Osteocyte (in vitro differentiated cells): ENCODE data around the gene ABCA3. TPM values are rescaled to one million over a fixed set of nuclear protein-coding genes. Genes with fewer than 3 reads are reported as not detected.

ENCODE experiments used
- DNase-seq: peaks from one replicate; pipeline ENCODE4 v3.0.0; 2021; ENCODE audit warnings: mixed read lengths; ENCODE audit not compliant: unreplicated experiment; ENCODE audit errors: extremely low spot score
- H3K27ac Mint-ChIP-seq: one replicate; pipeline ENCODE4 v1.8.0; 2021; ENCODE audit warnings: mild to moderate bottlenecking, mixed read lengths; ENCODE audit not compliant: unreplicated experiment
- H3K27me3 Mint-ChIP-seq: one replicate; pipeline ENCODE4 v1.8.0; 2021; ENCODE audit warnings: mixed read lengths; ENCODE audit not compliant: unreplicated experiment
- H3K36me3 Mint-ChIP-seq: one replicate; pipeline ENCODE4 v1.8.0; 2021; ENCODE audit warnings: mixed read lengths; ENCODE audit not compliant: unreplicated experiment
- H3K4me1 Mint-ChIP-seq: one replicate; pipeline ENCODE4 v1.8.0; 2021; ENCODE audit warnings: mixed read lengths; ENCODE audit not compliant: unreplicated experiment
- H3K4me3 Mint-ChIP-seq: one replicate; pipeline ENCODE4 v1.8.0; 2021; ENCODE audit warnings: mild to moderate bottlenecking, moderate library complexity, mixed read lengths; ENCODE audit not compliant: unreplicated experiment
- H3K9me3 Mint-ChIP-seq: one replicate; pipeline ENCODE4 v1.8.0; 2021; ENCODE audit warnings: mixed read lengths; ENCODE audit not compliant: unreplicated experiment
- total RNA-seq: library from RNA; stranded (reverse); gene quantifications from 2 replicates; pipeline ENCODE4 v1.2.1, GENCODE V29; 2021
- TF ChIP-seq, protein P1 (sequence below): fragments of 200-600 bp; sonication (generic); IDR thresholded peaks from 2 replicates; pipeline ENCODE4 v1.5.0; 2021; ENCODE audit warnings: antibody characterized with exemption, mild to moderate bottlenecking, moderate library complexity

ABCA3 gene
- total RNA-seq, 1 donor from 2014 or later: 20.4 TPM

DNA sequence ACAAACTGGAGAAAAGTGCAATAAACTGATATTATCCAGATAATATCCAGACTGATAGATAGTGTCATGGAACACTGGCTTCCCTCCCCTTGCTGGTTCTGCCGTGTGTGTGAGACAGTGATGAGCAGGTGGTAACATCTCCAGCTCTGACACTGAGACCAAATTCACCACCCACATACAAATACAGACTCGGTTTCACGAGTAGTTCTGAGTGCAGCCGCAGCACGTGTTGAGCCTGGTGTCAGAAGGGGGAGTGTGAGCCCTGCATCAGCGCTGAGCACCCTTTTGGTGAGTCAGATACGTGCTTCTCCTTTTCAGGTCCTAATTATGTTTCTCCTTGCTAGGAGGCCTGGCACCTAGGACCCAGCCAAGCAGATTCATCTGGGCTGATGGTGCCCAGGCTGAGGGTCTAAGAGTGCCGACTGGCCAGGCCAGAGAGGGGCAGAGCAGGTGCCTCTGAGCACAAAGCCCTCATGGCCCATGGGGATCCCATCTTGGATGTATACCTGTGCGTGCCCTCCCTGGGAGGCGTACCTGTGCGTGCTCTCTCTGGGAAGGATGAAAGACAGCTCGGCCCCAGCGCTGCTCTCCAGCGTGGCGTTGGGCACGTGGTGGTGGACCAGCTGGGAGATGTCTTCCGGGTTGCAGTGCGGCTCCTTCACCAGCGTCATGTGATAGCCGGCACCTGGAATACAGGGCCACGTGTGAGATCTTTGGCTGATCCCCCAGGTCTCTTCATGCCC, 45.3 kb downstream of the ABCA3 start:
- Mint-ChIP-seq H3K27me3 (no peaks in the 10 kb centered on the region), H3K4me1 (no peaks in the 10 kb centered on the region), H3K27ac (no peak overlapping the region), H3K9me3 (no peaks in the 10 kb centered on the region), H3K36me3 (no peaks in the 10 kb centered on the region), H3K4me3 (no peak overlapping the region)
- no peak for DNase-seq
- TF ChIP-seq, protein P1, sequence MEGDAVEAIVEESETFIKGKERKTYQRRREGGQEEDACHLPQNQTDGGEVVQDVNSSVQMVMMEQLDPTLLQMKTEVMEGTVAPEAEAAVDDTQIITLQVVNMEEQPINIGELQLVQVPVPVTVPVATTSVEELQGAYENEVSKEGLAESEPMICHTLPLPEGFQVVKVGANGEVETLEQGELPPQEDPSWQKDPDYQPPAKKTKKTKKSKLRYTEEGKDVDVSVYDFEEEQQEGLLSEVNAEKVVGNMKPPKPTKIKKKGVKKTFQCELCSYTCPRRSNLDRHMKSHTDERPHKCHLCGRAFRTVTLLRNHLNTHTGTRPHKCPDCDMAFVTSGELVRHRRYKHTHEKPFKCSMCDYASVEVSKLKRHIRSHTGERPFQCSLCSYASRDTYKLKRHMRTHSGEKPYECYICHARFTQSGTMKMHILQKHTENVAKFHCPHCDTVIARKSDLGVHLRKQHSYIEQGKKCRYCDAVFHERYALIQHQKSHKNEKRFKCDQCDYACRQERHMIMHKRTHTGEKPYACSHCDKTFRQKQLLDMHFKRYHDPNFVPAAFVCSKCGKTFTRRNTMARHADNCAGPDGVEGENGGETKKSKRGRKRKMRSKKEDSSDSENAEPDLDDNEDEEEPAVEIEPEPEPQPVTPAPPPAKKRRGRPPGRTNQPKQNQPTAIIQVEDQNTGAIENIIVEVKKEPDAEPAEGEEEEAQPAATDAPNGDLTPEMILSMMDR: no peak

DNA sequence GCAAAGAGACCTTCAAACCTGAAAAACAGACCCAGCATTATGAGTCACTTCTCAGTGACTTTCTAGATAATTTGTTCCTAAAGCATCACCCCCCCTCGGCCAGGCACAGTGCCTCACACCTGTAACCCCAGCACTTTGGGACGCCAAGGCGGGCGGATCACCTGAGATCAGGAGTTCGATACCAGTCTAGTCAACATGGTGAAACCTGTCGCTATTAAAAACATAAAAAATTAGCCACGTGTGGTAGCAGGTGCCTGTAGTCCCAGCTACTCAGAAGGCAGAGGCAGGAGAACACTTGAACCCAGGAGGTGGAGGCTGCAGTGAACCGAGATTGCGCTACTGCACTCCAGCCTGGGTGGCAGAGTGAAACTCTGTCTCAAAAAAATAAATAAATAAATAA, 48.3 kb downstream of the ABCA3 start:
- Mint-ChIP-seq H3K4me3 (no peak overlapping the region), H3K4me1 (no peaks in the 10 kb centered on the region), H3K27me3 (no peaks in the 10 kb centered on the region), H3K9me3 (no peaks in the 10 kb centered on the region), H3K36me3 (no peaks in the 10 kb centered on the region), H3K27ac (no peak overlapping the region)
- TF ChIP-seq, protein P1: no peak
- DNase-seq: no peak

DNA sequence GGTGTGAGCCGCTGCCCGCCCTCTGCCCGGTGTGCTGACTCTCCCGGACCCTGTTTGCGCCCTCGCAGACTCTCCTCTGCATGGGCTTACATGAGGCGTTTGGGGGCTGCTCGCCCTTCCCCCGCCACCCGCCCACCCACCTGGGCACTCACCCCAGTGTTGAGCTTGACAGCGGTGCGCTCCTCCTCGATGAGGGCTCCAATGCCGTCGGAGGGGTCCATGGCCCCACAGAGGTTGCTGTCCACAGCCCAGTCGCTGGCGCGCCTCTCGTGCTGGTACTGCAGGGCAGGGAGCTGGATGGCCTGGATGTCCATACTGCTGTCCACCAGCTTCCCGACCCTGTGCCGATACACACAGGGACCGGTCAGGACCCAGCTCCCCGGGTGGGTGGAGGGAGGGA, 51.2 kb downstream of the ABCA3 start:
- Mint-ChIP-seq H3K9me3 (no peaks in the 10 kb centered on the region), H3K27ac (no peak overlapping the region), H3K27me3 (no peaks in the 10 kb centered on the region), H3K36me3 (no peaks in the 10 kb centered on the region), H3K4me1 (no peaks in the 10 kb centered on the region), H3K4me3 (no peak overlapping the region)
- TF ChIP-seq, protein P1: no peak
- DNase-seq: no peak

DNA sequence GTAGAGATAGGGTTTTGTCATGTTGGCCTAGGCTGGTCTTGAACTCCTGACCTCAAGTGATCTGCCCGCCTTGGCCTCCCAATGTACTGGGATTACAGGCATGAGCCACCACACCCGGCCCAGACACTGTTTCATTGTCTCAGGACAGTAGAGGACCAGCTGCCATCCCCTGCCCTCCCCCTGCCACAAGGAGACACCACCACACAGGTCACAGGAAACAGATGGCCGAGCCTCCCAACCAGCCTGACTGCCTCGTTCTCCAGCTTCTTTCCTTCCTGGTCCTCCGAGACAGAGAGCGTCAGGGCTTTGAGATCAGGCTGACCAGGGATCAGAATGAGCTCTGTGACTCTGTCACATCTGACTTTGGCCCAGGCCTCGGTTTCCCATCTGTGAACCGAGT, 51.8 kb downstream of the ABCA3 start:
- H3K4me3 Mint-ChIP-seq: no peak overlapping the region
- no peak overlapping the region for H3K27ac Mint-ChIP-seq
- H3K27me3 Mint-ChIP-seq: no peaks in the 10 kb centered on the region
- TF ChIP-seq, protein P1: no peak
- no peaks in the 10 kb centered on the region for H3K36me3 Mint-ChIP-seq
- H3K4me1 Mint-ChIP-seq: no peaks in the 10 kb centered on the region
- H3K9me3 Mint-ChIP-seq: no peaks in the 10 kb centered on the region
- no peak for DNase-seq

DNA sequence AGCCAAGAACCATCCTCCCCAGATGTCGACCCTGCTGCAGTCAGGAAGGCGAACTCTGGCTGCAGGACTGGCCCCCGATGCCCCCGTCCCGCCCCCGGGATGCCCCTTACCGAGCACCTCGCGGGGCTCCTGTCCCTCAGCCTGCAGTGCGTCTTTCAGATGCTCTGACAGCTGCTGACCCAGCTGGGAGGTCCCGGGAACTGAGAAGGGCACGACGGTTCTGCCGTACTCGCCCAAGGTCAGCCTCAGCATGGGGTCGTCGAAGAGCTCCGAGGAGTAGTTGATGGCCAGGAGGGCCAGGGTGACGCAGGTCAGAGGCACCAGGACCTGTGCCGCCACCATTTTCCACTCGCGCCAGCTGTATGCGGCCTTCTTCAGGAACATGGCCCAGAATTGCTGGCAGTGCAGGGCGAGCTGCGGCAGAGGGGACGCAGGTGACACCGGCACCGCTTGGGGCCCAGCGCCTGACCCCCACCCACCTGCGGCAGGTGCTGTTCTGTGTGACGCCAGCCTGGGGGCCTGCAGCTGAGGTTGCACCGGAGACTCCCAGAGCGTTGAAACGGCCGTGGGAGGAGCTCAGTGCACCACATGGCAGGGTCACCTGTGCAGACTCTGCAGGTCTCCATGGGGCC, 52.5 kb downstream of the ABCA3 start:
- TF ChIP-seq, protein P1: no peak
- no peak for DNase-seq
- no peak overlapping the region for H3K27ac Mint-ChIP-seq
- H3K4me1 Mint-ChIP-seq: no peaks in the 10 kb centered on the region
- H3K4me3 Mint-ChIP-seq: no peak overlapping the region
- no peaks in the 10 kb centered on the region for H3K36me3 Mint-ChIP-seq
- no peaks in the 10 kb centered on the region for H3K27me3 Mint-ChIP-seq
- no peaks in the 10 kb centered on the region for H3K9me3 Mint-ChIP-seq
